GM12891 (cell line): ENCODE data around the gene CORO1C.

Source experiments
- DNase-seq: peaks from one replicate; pipeline ENCODE4 v3.0.0; 2011; ENCODE audit warnings: low spot score; ENCODE audit not compliant: insufficient read length
- FAIRE-seq: peaks from 2 replicates; lab custom pipeline; 2011; peaks lifted over from hg19 to GRCh38; lab: Jason Lieb, UNC
- PAX5 ChIP-seq: IDR thresholded peaks from 2 replicates; pipeline ENCODE4 v1.6.1; 2011; ENCODE audit warnings: low read length, moderate library complexity, mild to moderate bottlenecking; ENCODE audit not compliant: insufficient read depth, severe bottlenecking
- POLR2A ChIP-seq: IDR thresholded peaks from 2 replicates; pipeline ENCODE4 v1.6.1; 2011; ENCODE audit warnings: low read depth, low read length, control low read depth
- POLR2AphosphoS5 ChIP-seq: IDR thresholded peaks from 2 replicates; pipeline ENCODE4 v1.6.1; 2011; ENCODE audit warnings: low read depth, low read length, control low read depth
- POU2F2 ChIP-seq: IDR thresholded peaks from 2 replicates; pipeline ENCODE4 v1.6.1; 2011; ENCODE audit warnings: low read depth, mild to moderate bottlenecking, control low read depth, low read length, moderate library complexity
- SPI1 ChIP-seq: IDR thresholded peaks from 2 replicates; pipeline ENCODE4 v1.6.1; 2011; ENCODE audit warnings: low read depth, low read length, control low read depth
- TAF1 ChIP-seq: IDR thresholded peaks from 2 replicates; pipeline ENCODE4 v1.6.1; 2011; ENCODE audit warnings: low read depth, low read length, control low read depth

Gene CORO1C

DNA sequence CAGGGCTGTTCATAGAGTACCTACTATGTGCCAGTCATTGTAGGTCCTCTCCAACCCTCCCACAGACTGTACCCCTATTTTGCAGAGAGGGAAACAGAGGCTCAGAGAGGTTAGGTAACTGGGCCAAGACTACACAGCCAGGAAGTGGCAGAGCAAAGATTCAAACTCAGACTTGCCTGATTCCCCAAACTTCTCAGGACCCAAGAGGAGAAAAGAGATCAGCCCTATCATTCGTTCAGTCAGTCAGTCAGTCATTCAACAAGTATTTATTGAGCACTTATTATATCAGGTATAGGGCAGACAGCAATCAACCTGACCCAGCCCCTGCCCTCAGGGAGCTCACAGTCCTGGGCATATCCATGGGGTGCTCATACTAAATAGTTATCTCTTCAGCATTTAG lies 39.6 kb upstream of the CORO1C start:
- FAIRE-seq (no peak), DNase-seq (no peak)
- TF ChIP-seq POU2F2 (no peak), TAF1 (no peak), SPI1 (no peak), PAX5 (no peak), POLR2AphosphoS5 (no peak), POLR2A (no peak)

DNA sequence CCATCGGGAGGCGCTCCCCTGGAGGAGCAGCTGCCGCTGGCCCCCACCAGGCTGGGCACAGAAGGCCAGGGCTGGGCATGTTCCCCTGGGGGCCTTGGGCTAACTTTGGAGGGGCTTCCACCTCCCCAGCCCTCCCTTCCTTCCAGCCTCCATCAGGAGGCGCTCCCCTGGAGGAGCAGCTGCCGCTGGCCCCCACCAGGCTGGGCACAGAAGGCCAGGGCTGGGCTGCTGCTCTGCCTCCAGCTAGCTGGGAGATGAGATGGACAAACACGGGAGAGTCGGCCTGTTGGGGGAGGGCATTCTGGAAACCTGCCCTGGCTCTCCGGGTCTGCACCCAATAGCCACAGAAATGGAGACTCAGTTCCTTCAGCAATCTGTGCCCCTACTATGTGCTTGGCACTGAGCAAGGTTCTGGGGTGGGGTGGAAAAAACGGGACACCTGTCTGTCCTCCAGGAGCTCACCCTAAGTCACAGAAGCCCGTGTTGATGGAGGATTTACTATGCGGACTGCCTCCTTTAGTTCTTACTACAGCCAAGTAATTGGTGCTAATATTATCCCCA lies 39.0 kb upstream of the CORO1C start:
- no peak for DNase-seq
- FAIRE-seq, result no peak

DNA sequence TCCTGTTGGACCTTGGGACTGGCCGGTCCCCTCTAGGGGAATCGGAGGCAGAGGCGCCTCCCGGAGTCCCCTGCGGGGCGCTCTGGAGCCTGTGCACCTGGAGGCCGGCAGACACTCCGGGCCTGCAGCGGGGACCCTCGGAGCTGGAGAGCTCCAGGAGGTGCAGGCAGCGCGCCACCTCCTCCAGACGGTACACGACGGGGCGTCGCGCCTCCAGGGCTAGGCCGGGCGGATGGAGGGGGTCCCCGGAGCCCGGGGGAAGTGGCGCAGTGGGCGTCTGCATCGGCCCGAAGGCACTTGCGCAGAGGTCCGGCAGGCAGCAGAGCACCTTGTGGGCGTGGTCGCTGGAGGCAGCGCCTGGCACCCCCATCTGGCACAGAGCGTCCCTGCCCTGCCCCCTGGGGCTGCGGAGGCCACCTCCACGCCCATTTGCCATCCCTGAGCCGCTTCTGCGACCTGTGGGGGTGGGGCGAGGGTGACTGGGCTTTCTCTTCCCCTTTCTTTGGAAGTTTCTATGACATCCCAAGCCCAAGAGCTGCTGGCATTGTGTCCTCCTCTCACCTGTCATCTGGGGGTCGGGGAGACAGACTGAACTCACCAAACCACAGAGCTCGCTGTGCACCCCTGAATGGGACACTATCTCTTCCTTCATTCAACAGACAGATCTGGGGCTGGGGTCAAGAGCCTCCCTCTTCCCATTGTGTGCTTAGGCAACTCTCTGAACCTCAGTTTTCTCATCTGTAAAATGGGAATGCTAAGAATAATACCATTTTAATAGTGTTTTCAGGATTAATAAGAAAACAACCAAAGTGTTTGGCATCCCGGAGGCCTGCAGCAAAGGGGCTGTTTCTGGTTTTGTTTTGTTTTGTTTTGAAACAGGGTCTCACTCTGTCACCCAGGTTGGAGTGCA lies 37.5 kb upstream of the CORO1C start:
- DNase-seq, result peak; percentile 54

More for the DNA sequence above, 39.0 kb upstream of the CORO1C start:
- TF ChIP-seq POU2F2, result no peak
- TF ChIP-seq POLR2AphosphoS5, result no peak
- TF ChIP-seq PAX5, result no peak
- TF ChIP-seq SPI1, result no peak
- no peak for TF ChIP-seq TAF1
- TF ChIP-seq POLR2A, result no peak

DNA sequence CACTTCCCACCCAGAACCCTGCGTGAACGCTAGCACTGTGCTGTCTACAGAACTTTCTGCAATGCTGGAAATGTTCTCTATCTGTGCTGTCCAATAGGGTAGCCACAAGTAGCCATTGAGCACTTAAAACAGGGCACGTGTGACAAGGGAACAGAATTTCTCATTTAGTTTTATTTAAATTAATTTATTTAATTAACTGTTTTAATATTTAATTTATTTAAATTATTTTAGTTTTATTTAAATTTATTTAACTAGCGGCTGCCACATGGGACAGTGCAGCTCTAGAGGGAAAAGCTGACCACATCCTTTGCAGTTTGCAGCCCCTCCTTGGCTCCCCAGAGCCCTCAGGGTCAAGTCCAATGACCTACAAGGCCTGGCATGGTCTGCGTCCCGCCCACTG lies 35.0 kb upstream of the CORO1C start:
- DNase-seq (no peak), FAIRE-seq (no peak)
- TF ChIP-seq PAX5, result no peak
- no peak for TF ChIP-seq SPI1
- no peak for TF ChIP-seq POU2F2
- no peak for TF ChIP-seq POLR2A
- TF ChIP-seq POLR2AphosphoS5, result no peak
- no peak for TF ChIP-seq TAF1

More for the DNA sequence above, 37.5 kb upstream of the CORO1C start:
- TF ChIP-seq SPI1 (peak; percentile 45; the same call in 1 of the 2 replicates), POU2F2 (no peak), POLR2A (no peak)
- FAIRE-seq, result peak; percentile 60

DNA sequence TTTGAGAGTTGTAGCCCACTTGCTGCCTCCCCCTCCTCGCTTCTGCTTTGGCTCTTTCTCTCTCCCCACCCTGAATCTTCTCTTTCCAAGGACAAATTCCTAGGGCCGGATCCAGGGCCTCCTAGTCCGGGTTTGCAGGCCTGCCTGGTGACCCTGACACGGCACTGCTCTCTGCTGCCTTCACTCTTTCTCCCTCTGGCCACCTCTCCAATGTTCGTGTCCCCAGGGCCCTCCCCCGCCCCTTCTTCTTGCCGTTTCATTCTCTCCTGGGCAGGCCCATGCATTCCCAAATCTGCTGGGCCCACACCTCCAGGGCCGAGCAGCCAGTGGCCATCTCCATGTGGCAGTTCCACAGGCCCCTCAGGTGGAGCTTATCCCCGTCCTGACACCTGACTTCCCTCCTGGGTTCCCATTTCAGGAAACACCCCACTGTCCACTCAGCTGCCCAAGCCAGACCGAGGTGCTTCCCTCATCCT lies 34.0 kb upstream of the CORO1C start:
- DNase-seq (no peak), FAIRE-seq (no peak)
- TF ChIP-seq POLR2AphosphoS5 (no peak), SPI1 (no peak), TAF1 (no peak), POU2F2 (no peak), POLR2A (no peak), PAX5 (no peak)

DNA sequence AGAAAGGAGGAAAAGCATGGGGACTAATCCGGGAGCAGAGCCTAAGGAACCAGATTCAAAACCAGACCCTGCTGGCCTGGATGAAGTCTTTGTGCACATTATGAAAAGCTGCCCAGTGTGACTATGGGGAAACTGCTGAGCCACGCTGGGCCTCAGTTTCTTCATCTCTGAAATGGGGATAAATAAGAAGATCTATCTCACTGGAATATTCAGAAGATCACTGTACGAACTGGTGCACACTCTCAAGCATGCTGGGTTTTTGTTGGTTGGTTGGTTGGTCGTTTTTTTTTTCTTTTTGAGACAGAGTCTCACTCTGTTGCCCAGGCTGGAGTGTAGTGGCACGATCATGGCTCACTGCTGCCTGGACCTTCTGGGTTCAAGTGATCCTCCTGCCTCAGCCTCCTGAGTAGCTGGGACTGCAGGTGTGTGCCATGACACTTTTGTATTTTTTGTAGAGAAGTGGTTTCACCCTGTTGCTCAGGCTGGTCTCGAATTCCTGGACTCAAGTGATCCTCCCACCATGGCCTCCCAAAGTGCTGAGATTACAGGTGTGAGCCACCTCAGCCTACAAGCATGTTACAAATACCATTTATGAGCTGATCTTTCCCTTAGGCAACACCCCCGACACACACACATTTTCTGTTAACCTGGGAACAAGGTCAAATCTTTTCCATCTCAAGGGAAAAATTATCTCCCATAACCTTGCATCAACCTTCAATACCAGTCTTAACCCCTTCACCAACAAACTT lies 33.4 kb upstream of the CORO1C start:
- DNase-seq (no peak), FAIRE-seq (no peak)
- TF ChIP-seq POLR2AphosphoS5 (no peak), POLR2A (no peak), POU2F2 (no peak), SPI1 (no peak), PAX5 (no peak), TAF1 (no peak)

DNA sequence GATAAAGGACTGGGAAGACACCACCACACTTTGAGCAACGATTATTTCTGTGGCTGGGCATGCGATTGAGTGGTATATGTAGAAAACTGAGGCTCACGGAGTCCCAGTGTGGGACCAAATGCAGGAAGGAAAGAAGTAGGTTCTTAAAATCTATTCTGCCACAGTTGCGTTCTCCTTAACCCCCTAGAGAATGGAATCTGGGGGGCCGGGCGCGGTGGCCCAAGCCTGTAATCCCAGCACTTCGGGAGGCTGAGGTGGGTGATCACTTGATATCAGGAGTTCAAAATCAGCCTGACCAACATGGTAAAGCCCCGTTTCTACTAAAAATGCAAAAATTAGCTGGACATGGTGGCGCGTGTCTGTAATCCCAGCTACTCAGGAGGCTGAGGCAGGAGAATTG lies 29.9 kb upstream of the CORO1C start:
- FAIRE-seq, result no peak
- no peak for DNase-seq
- TF ChIP-seq TAF1 (no peak), POU2F2 (no peak), POLR2A (no peak), SPI1 (no peak)

DNA sequence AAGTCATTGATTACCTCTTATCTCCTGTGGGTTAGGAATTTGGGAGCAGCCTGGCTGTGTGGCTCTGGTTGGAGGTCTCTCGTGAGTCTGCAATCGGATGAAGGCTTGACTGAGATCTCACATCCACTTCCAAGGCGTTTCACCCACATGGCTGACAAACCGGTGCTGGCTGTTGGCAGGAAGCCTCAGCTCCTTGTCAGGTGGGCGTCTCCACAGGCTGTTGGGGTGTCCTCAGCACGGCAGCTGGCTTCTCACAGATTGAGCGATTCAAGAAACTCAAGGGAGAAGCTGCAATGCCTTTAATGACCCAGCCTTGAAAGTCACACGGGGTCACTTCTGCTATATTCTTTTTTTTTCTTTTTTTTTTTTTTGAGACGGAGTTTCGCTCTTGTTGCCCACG lies 28.6 kb upstream of the CORO1C start:
- FAIRE-seq (no peak), DNase-seq (no peak)
- TF ChIP-seq PAX5, result no peak
- TF ChIP-seq POLR2AphosphoS5, result no peak
- no peak for TF ChIP-seq SPI1
- no peak for TF ChIP-seq POLR2A
- TF ChIP-seq POU2F2, result no peak
- no peak for TF ChIP-seq TAF1

DNA sequence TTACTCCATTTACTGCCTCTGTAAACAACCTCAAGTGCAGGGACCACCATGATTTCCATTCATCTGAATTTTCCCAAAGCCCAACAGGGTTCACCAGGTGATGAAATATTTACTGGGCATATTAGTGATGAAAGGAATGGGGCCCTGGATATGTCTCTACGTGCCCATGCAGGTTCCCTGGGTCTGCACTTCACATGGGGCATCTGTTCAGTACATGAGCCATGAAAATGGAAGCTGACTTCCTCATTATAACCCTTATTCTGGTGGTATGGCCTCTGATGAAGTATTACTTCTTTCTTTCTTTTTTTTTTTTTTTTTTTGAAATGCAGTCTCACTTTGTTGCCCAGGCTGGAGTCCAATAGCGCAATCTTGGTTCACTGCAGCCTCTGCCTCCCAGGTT lies 26.5 kb upstream of the CORO1C start:
- DNase-seq (no peak), FAIRE-seq (no peak)
- no peak for TF ChIP-seq PAX5
- TF ChIP-seq POU2F2, result no peak
- TF ChIP-seq SPI1, result no peak
- TF ChIP-seq POLR2A, result no peak

DNA sequence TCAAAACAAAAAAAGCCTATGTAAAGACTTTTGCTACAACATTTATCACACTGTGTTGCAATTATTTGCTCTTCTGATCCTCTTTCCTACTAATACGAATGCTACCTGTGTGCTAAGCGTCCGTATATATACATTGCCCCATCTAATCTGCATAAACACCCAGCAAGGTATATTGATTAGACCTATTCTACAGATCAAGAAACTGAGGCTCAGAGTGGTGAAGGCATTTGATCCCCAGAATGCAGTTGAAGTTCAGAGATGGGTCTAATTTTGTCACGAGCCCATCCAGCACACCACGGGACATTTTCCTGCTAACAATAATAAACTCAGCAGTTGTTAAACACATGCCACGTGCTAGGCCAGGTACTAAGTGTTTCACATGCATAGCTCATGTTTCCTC lies 25.1 kb upstream of the CORO1C start:
- TF ChIP-seq PAX5, result no peak
- TF ChIP-seq POLR2A, result no peak
- TF ChIP-seq POLR2AphosphoS5, result no peak
- no peak for TF ChIP-seq SPI1
- no peak for TF ChIP-seq POU2F2
- TF ChIP-seq TAF1, result no peak
- FAIRE-seq (no peak), DNase-seq (no peak)
